HepG2 (cell line): ENCODE results near the gene MTF1. TPM values are rescaled to one million over a fixed set of nuclear protein-coding genes. Genes with fewer than 3 reads are reported as not detected.
A peak's percentile ranks its signal among the peaks of the same experiment; 100 is the strongest.

Source experiments
- CC2D1A ChIP-seq: sonication (generic); formaldehyde crosslinking; IDR thresholded peaks from 2 replicates; pipeline ENCODE4 v1.8.1; 2023; ENCODE audit warnings: mild to moderate bottlenecking, missing genetic modification reagents
- DPF2 ChIP-seq: sonication (generic); formaldehyde crosslinking; IDR thresholded peaks from 2 replicates; pipeline ENCODE4 v1.4.0; 2020; ENCODE audit warnings: mild to moderate bottlenecking, low read depth, missing genetic modification reagents, borderline replicate concordance
- IRF2 ChIP-seq: IDR thresholded peaks from 2 replicates; pipeline ENCODE4 v1.6.1; 2018; ENCODE audit warnings: missing genetic modification reagents, missing compliant biosample characterization
- KAT7 ChIP-seq: IDR thresholded peaks from 2 replicates; pipeline ENCODE4 v1.6.1; 2018; ENCODE audit warnings: borderline replicate concordance, missing compliant biosample characterization
- KDM5B ChIP-seq: sonication (generic); formaldehyde crosslinking; IDR thresholded peaks from 2 replicates; pipeline ENCODE4 v1.4.0; 2020; ENCODE audit warnings: missing genetic modification reagents, mild to moderate bottlenecking, borderline replicate concordance
- MNT ChIP-seq: fragments of 450-650 bp; IDR thresholded peaks from 2 replicates; pipeline ENCODE4 v1.6.1; 2016
- NPAS2 ChIP-seq: sonication (generic); formaldehyde crosslinking; IDR thresholded peaks from 2 replicates; pipeline ENCODE4 v1.8.0; 2022; ENCODE audit warnings: mild to moderate bottlenecking, missing genetic modification reagents, borderline replicate concordance
- PAWR ChIP-seq: sonication (generic); formaldehyde crosslinking; IDR thresholded peaks from 2 replicates; pipeline ENCODE4 v1.4.0; 2020; ENCODE audit warnings: missing genetic modification reagents, mild to moderate bottlenecking, borderline replicate concordance
- RBAK ChIP-seq: sonication (generic); formaldehyde crosslinking; IDR thresholded peaks from 2 replicates; pipeline ENCODE4 v1.5.1; 2020; ENCODE audit warnings: mild to moderate bottlenecking, missing genetic modification reagents
- SMAD1 ChIP-seq: sonication (generic); formaldehyde crosslinking; IDR thresholded peaks from 2 replicates; pipeline ENCODE4 v1.4.0; 2020; ENCODE audit warnings: missing genetic modification reagents, low read depth, mild to moderate bottlenecking, borderline replicate concordance
- TCF12 ChIP-seq, 2 experiments: fragments of 450-650 bp in 1 of 2; sonication (generic) in 1 of 2; formaldehyde crosslinking in 1 of 2; IDR thresholded peaks; 2 replicates each; pipeline versions ENCODE4 v1.6.1 to v1.8.0; 2017 to 2022; ENCODE audit warnings: antibody characterized with exemption in 1 of 2, mild to moderate bottlenecking in 1 of 2, missing genetic modification reagents in 1 of 2, moderate library complexity in 1 of 2
- ZNF326 ChIP-seq: sonication (generic); formaldehyde crosslinking; IDR thresholded peaks from 2 replicates; pipeline ENCODE4 v1.4.0; 2020; ENCODE audit warnings: missing genetic modification reagents, borderline replicate concordance
- ZNF7 ChIP-seq: IDR thresholded peaks from 2 replicates; pipeline ENCODE4 v1.6.1; 2016; ENCODE audit warnings: missing biosample characterization, missing genetic modification reagents
- polyA plus RNA-seq, 8 experiments: library from polyadenylated mRNA; depleted of rRNA in 3 of 8; stranded (reverse) in 7 of 8; unstranded in 1 of 8; fragments of >200 nt; fragmentation: Illumina TruSeq in 4 of 8; extraction: Trizol in 4 of 8; gene quantifications; 2 replicates each; pipeline versions ENCODE4 v1.2.1 to v1.2.3, GENCODE V29; 2011 to 2016; ENCODE audit warnings: low read depth in 4 of 8, missing spikeins in 1 of 8, mixed read lengths in 1 of 8; ENCODE audit not compliant: insufficient read depth in 1 of 8
- total RNA-seq, 5 experiments: library from RNA; depleted of rRNA; stranded (reverse); fragments of >200 nt; fragmentation: Illumina TruSeq; extraction: Trizol; gene quantifications; 2 replicates each; pipeline ENCODE4 v1.2.3, GENCODE V29; 2016; ENCODE audit warnings: low read depth in 1 of 5
- TF ChIP-seq, protein P1 (sequence below): sonication (generic); formaldehyde crosslinking; IDR thresholded peaks from 2 replicates; pipeline ENCODE4 v1.5.1; 2020; ENCODE audit warnings: missing genetic modification reagents, mild to moderate bottlenecking, borderline replicate concordance
- TF ChIP-seq, protein P2 (sequence below): sonication (generic); formaldehyde crosslinking; IDR thresholded peaks from 2 replicates; pipeline ENCODE4 v1.5.0; 2020; ENCODE audit warnings: mild to moderate bottlenecking, missing genetic modification reagents
- TF ChIP-seq, protein P3 (sequence below): sonication (generic); formaldehyde crosslinking; IDR thresholded peaks from 2 replicates; pipeline ENCODE4 v1.4.0; 2020; ENCODE audit warnings: missing genetic modification reagents
- TF ChIP-seq, protein P4 (sequence below): sonication (generic); formaldehyde crosslinking; conservative IDR thresholded peaks from 2 replicates; pipeline ENCODE4 v1.4.0; 2020; ENCODE audit warnings: missing genetic modification reagents

Gene MTF1
- total and polyA plus RNA-seq, 2 of the 13 experiments (the other 11 are each of a cell fraction or from before 2014, with no cell fraction given) = 2.4 to 3.3 TPM

- TF ChIP-seq, protein P1, sequence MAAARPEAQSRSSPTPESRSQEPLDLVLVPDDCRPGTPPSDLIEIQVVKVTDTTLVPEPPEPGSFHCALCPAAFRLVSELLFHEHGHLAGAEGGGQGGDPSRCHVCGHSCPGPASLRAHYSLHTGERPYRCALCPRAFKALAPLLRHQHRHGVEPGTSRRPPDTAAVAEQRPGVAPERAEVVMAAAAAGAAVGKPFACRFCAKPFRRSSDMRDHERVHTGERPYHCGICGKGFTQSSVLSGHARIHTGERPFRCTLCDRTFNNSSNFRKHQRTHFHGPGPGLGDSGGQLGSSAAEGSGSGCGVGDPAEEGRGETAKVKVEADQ (CRISPR knock-in tag) = no peak
- TF ChIP-seq, protein P2, sequence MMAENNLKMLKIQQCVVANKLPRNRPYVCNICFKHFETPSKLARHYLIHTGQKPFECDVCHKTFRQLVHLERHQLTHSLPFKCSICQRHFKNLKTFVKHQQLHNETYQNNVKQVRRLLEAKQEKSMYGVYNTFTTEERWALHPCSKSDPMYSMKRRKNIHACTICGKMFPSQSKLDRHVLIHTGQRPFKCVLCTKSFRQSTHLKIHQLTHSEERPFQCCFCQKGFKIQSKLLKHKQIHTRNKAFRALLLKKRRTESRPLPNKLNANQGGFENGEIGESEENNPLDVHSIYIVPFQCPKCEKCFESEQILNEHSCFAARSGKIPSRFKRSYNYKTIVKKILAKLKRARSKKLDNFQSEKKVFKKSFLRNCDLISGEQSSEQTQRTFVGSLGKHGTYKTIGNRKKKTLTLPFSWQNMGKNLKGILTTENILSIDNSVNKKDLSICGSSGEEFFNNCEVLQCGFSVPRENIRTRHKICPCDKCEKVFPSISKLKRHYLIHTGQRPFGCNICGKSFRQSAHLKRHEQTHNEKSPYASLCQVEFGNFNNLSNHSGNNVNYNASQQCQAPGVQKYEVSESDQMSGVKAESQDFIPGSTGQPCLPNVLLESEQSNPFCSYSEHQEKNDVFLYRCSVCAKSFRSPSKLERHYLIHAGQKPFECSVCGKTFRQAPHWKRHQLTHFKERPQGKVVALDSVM (CRISPR knock-in tag) = peak; percentile 56; the same call in 1 of the 2 replicates
- TF ChIP-seq, protein P3, sequence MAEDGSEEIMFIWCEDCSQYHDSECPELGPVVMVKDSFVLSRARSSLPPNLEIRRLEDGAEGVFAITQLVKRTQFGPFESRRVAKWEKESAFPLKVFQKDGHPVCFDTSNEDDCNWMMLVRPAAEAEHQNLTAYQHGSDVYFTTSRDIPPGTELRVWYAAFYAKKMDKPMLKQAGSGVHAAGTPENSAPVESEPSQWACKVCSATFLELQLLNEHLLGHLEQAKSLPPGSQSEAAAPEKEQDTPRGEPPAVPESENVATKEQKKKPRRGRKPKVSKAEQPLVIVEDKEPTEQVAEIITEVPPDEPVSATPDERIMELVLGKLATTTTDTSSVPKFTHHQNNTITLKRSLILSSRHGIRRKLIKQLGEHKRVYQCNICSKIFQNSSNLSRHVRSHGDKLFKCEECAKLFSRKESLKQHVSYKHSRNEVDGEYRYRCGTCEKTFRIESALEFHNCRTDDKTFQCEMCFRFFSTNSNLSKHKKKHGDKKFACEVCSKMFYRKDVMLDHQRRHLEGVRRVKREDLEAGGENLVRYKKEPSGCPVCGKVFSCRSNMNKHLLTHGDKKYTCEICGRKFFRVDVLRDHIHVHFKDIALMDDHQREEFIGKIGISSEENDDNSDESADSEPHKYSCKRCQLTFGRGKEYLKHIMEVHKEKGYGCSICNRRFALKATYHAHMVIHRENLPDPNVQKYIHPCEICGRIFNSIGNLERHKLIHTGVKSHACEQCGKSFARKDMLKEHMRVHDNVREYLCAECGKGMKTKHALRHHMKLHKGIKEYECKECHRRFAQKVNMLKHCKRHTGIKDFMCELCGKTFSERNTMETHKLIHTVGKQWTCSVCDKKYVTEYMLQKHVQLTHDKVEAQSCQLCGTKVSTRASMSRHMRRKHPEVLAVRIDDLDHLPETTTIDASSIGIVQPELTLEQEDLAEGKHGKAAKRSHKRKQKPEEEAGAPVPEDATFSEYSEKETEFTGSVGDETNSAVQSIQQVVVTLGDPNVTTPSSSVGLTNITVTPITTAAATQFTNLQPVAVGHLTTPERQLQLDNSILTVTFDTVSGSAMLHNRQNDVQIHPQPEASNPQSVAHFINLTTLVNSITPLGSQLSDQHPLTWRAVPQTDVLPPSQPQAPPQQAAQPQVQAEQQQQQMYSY (CRISPR knock-in tag) = no peak
- TF ChIP-seq SMAD1 (peak; percentile 78; the same call in 1 of the 2 replicates), MNT (peak; percentile 26), PAWR (0 out of 2 replicates have a peak, but pooled peaks have one; percentile 65), IRF2 (CRISPR knock-in tag) (0 out of 2 replicates have a peak, but pooled peaks have one; percentile 14), ZNF326 (CRISPR knock-in tag) (no peak), RBAK (CRISPR knock-in tag) (no peak), CC2D1A (CRISPR knock-in tag) (no peak), DPF2 (CRISPR knock-in tag) (no peak), ZNF7 (no peak), KDM5B (CRISPR knock-in tag) (peak; percentile 86; the same call in 1 of the 2 replicates), NPAS2 (CRISPR knock-in tag) (no peak), KAT7 (CRISPR knock-in tag) (no peak), TCF12 (IDR thresholded peaks at IDR 0.05) (no peak), TCF12 (CRISPR knock-in tag; IDR thresholded peaks at IDR 0.05) (no peak)
- TF ChIP-seq, protein P4, sequence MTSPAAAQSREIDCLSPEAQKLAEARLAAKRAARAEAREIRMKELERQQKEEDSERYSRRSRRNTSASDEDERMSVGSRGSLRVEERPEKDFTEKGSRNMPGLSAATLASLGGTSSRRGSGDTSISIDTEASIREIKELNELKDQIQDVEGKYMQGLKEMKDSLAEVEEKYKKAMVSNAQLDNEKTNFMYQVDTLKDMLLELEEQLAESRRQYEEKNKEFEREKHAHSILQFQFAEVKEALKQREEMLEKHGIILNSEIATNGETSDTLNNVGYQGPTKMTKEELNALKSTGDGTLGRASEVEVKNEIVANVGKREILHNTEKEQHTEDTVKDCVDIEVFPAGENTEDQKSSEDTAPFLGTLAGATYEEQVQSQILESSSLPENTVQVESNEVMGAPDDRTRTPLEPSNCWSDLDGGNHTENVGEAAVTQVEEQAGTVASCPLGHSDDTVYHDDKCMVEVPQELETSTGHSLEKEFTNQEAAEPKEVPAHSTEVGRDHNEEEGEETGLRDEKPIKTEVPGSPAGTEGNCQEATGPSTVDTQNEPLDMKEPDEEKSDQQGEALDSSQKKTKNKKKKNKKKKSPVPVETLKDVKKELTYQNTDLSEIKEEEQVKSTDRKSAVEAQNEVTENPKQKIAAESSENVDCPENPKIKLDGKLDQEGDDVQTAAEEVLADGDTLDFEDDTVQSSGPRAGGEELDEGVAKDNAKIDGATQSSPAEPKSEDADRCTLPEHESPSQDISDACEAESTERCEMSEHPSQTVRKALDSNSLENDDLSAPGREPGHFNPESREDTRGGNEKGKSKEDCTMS (CRISPR knock-in tag) = no peak
Measured at GRCh38 chr1:37859507-37860345, at the start of gene MTF1 (continued).
